H54 (cell line): Measurements from ENCODE around the gene PTS.

ENCODE experiments used
- DNase-seq: peaks from one replicate; pipeline ENCODE4 v3.0.0; 2011; ENCODE audit warnings: low spot score, mixed read lengths; ENCODE audit not compliant: insufficient read length
- FAIRE-seq: peaks from 3 replicates; lab custom pipeline; 2011; peaks lifted over from hg19 to GRCh38; lab: Jason Lieb, UNC
- POLR2A ChIP-seq: IDR thresholded peaks from 2 replicates; pipeline ENCODE4 v1.6.1; 2011; ENCODE audit warnings: low read depth, mild to moderate bottlenecking, low read length

Gene PTS

DNA sequence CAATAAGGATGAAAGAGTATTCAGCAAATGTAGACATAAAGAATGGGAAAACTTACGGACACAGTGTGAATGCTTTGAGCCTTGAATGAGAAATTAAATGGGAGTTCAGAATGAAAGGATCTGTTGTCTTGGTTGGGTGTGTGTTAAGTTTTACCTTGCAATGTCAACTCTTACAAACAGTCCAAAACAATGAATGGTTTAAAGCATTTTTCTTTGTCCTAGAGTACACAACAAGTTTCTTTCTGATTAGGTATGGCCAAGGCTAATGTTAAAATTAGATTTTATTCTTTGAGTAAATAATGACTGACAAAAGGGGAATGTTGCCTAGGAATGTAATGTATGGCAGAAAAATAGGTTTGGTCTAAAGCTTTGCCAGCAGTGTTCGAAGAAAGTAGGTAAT lies 2.5 kb downstream of the PTS start:
- DNase-seq: no peak
- FAIRE-seq: no peak
- TF ChIP-seq POLR2A: no peak

DNA sequence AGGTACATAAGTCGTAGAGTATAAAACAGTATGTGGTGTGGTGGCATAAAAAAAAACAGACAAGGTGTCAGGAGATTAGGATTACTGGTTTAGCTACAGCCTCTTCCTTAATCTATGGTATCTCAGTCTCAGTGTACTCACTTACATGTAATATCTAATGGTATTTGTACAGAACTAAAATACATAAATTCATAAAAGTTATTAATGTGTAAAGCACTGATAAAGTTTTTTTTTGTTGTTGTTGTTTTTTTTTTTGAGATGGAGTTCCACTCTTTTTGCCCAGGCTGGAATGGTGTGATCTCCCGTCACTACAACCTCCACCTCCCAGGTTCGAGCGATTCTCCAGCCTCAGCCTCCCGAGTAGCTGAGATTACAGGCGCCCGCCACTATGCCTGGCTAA lies 2.9 kb downstream of the PTS start:
- TF ChIP-seq POLR2A: no peak
- no peak for FAIRE-seq
- DNase-seq: no peak

DNA sequence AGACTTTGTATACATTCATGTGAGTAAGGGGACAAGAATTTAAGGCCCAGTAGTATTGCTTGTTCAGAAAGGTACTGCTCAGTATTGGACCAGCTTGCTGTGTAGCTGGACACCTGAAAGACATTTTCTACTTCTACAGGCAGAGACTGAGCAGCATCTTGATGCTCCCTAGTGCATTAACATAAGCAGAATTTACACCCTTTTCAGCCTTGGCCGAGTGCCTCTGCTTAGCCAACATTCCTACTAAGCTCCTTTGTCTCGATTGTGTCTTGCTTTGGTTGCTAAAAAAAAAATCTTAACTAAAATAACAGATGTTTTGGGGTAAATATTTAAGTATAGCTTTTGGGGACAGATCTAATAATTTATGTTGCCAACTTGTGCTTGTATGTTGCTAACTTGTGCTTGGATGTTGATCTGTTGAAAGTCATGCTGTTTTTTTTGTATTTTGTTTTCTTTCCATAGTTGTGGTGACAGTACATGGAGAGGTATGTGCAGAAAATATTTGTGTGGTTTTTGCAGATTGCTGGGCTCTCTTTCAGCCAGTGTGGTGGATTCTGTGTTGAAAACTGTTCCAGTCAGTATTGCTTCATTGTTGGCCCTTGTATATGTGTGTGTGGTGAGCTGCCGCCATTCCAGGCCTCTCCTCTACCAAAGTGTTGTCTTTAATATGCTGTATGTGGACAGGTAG lies 3.7 kb downstream of the PTS start:
- no peak for TF ChIP-seq POLR2A
- DNase-seq (no peak), FAIRE-seq (no peak)

DNA sequence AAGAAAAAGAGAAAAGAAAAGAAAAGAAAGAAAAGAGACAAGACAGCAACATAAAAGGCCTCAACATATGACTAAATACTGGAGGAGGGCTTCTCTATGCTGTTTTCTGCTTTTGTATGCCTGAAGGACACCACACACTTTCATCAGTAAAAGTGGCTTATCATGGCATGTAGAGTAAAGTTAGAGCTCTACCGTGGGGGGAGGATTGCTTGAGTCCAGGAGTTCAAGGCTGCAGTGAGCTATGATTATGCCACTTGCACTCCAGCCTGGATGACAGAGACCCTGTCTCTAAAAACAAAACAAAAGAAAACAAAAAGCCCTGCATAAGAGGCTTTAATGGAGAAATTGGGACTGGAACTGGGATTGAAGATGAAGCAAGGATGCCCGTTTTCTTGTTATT lies 5.7 kb downstream of the PTS start:
- no peak for TF ChIP-seq POLR2A
- DNase-seq (no peak), FAIRE-seq (no peak)

DNA sequence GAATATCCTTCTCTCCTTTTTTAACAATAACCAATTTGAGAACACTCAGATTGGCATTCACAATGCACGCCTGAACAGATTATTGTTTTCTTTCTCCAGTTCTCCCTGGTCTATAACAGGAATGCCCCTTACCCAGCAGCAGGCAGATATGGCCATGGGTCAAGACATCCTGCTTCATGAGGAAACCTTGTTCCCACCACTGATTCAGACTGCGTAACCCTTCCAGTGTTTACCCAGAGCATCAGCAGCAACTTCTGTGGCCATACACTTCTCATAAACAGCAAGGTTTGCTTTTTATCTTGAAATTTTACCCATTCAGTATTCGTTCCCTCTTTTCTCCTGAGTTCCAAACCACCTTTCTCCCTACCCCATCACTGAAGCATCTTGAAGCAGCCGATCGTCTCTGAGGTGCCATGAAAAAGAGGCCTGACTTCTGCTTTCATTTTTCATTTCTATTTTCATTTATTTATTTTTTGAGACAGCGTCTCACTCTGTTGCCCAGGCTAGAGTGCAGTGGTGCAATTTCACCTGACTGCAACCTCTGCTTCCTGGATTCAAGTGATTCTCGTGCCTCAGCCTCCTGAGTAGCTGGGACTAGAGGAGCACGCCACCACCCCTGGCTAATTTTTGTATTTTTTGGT lies 9.6 kb downstream of the PTS start:
- FAIRE-seq: no peak
- no peak for TF ChIP-seq POLR2A
- DNase-seq: no peak

DNA sequence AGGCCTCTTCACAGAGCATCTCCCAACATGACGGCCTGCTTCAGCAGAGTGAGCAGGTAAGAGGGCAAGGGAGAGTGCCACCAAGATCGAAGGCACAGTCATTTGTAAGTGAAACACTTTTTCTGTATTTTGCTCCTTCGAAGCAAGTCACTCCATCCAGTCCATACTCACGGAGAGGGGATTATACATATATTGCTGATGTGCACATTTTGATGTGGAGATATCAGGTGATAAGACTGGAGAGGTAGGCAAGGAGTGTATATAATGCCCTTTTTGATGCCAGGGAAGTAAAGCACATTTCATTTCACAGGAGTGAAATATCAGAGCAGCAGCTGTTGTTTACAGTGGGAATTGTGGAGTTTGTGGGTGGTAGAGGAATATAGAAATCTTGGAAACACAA lies 11.2 kb downstream of the PTS start:
- DNase-seq (no peak), FAIRE-seq (no peak)
- no peak for TF ChIP-seq POLR2A

DNA sequence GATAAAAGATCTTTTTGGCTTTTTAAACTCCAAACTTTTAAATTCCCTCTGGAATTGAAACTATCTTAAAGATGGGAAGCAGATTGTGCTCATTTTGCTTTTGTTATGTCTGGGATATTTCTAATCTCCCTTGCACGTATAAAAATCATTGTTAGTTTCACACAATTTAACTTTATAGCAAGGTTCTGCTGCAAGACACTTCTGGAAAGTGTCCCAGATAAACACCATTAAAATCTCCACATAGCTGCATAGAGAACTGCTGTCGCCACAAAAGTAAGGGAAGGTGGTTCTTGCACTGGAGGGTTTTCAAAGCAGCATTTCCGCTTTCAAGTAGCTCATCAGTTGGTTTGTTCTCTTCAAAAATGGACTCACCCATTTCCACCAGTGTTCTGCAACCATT lies 11.8 kb downstream of the PTS start:
- DNase-seq: no peak
- TF ChIP-seq POLR2A: no peak
- no peak for FAIRE-seq

DNA sequence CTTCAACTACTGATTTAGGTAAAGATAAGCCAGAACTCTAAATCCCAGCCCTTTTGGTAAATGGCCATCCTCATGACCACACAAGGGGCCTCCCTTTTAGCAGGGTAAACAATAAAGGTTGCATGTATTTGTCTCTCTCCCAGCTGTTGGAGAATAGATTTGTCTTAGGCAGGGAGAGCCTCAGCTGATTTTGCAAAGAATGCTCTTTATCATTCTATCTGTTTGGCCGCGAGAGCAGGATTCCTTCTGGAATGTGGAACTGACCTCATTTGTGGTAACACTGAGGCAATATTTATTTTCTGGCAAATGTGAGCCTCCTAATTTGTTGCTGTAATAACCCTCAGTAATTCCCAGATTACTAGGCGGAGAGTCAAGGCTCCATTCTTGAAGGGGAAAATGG lies 15.3 kb downstream of the PTS start:
- TF ChIP-seq POLR2A: no peak
- DNase-seq: no peak
- no peak for FAIRE-seq

DNA sequence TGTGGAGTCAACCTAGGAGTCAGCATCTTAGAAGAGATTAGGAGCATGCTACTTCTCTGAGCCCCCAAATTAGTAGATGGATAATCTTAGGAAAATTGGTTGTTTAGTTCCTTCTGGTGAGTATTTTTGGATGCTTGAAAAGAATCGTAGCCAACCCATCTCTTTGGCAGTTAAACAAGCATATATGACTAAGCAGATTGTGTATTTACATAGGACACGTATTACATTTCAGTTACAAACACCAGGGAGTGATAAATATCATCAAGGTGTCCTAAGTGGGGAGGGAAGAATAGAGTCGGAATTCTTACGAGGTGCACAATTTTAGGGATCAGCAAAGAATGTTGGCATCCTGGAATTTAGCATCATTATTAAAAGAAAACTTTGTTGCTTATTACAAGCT lies 21.0 kb downstream of the PTS start:
- no peak for TF ChIP-seq POLR2A
- FAIRE-seq (no peak), DNase-seq (no peak)

DNA sequence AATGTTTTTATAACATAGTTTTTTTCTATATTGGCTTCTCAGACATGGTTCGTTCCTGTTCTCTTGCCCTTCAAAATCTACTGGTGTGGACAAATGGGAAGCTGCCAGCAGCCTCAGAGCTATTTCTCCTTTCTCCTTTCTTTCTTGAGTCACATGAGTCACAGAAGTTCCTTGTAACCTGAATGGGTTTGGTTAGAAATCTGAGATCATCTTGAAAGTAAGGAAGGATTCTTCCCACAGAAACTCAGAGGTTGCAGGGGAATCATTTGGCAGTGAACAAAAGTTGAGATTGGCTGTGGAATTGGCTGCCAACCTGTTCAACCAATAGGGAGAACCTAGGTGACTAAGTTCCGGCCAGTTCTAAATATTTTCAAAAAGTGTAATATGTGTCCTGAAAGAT lies 22.0 kb downstream of the PTS start:
- FAIRE-seq (no peak), DNase-seq (no peak)
- TF ChIP-seq POLR2A: no peak

DNA sequence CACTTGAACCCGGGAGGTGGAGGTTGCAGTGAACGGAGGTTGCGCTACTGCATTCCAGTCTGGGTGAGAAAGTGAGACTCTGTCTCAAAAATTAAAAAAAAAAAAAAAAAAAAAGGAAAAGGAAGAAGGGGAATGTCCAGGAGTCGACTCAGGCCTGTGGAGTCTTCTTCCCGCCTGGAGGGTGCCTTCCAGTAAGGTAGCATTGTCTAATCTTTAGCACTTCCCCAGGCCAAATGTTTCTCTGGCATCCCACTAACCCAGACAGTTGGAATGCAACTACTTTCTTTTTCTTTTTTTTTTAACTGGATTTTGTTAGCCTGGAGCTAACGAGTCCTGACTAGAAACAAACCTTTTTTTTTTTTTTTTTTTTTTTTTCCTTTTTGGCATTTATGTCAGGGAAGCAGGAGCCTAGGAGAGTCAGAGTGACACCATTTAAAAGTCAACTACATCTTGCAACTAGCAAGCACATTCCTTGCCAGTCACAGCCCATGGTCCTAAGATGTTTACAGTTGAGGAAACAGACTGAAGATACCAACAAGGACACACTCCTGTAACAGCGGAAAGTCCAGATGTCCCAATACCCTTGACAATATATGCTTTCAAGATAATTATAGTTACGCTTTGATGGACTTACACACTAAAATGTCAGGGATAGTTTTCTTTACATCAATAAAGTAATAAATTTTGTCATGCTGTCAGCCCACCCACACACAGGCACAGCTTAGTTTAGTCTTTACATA lies 23.8 kb downstream of the PTS start:
- FAIRE-seq: no peak

DNA sequence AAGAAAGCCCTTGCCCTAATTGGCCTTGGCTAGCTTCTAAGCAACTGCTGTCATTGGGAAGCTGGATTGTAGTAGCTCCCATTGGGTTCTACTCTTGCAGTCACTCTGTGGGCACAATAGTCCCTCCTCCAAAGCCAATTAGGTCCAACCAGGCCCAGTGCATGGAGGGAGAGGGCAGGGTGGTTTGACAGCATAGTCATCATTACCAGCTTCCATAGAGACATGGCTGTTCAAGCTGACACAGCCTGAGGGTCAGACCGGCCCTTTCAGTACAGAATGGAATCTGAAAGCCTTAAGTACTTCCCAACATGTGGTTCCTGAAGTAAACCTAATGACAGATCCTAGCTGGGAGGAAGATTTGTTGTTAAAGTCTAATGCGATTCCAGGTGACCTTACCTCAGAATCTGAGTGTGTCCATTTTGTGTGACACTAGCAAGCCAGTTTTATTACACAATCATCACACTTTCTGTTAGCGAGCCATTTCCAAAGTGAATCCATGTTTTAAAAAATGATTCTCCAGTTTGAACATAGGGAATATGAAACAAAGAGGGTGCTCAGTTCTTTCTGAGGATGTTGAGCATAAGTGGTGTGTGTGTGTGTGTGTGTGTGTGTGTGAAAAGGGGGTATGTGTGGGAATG lies 27.5 kb downstream of the PTS start:
- FAIRE-seq (no peak), DNase-seq (no peak)
- TF ChIP-seq POLR2A: no peak

More for the DNA sequence above, 23.8 kb downstream of the PTS start:
- no peak for DNase-seq
- TF ChIP-seq POLR2A: no peak

DNA sequence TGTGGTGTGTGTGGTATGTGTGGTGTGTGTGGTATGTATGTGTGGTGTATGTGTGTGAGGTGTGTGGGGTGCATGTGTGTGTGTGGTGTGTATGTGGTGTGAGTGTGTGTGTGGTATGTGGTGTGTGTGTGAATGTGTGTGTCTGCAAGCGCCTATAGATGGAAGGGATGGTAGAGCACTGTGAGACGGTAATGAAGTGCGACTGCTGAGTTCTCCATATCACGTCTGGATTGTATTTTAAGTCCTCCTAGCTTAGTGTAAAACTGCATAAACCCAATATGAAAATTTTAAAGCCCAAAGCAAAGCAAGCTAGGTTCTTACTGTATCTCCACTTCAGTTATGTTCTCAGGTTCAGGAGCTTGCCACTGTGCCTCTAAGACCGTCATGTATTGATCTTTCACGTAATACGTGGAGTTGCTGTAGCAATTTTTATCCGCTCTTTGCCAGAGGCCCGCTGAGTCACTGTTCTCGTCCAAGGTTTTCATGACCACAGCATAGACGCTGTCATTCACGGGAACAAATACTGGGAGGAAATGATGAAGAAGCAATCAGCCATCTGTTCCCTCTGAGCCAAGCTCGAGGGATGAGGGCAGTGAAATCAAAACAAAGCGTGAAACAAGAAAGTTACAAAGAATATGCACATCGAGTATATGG lies 29.0 kb downstream of the PTS start:
- FAIRE-seq (no peak), DNase-seq (no peak)
- TF ChIP-seq POLR2A: no peak

DNA sequence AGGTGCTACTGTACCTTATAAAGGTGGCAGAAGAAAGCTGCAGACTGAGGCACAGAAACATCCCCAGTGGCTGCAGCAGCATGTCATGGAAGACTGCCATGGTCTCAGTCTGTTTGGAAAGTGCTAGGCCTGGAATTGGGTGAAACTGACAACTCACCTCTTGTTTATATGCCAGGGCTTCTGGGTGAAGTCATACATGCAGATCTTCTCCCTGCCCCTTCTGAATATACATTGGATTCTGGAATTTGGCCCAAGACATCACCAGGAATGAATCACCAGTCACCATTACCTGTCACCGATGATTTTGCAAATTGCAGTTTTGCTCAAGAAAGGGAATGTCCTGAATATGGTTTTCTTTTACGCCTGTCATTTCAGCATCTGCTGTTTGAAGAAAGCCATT lies 34.3 kb downstream of the PTS start, which contains the start of gene PLET1:
PLET1 (minus strand) TSS at position 371 of the 400 bp plus-strand sequence; CDS start at position 100, 271 bp downstream.
- DNase-seq: no peak
- TF ChIP-seq POLR2A: no peak
- no peak for FAIRE-seq
